Measurements from ENCODE around the gene RELB. TPM values are rescaled to one million over a fixed set of nuclear protein-coding genes. Genes with fewer than 3 reads are reported as not detected.

The RELB gene
- total RNA-seq, 1 experiment from 2014 or later, result 15.2 TPM

DNA sequence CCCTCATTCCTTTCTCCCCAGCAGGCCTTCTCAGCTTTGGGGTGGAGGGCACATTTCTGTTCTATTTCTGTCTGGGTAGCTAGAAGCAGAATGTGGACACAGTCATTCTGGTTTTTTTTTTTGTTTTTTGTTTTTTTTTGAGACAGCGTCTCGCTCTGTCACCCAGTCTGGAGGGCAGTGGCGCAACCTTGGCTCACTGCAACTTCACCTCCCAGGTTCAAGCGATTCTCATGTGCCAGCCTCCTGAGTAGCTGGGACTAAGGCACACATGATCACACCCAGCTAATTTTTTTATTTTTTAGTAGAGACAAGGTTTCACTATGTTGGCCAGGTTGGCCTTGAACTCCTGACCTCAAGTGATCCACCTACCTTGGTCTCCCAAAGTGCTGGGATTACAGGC lies 25.8 kb upstream of the RELB start:
- TF ChIP-seq EZH2phosphoT487 (IDR thresholded peaks at IDR 0.05; ENCODE audit: borderline replicate concordance, low read length) (no peak), EZH2 (IDR thresholded peaks at IDR 0.05; ENCODE audit: low read length, unreplicated experiment) (no peak)
- Histone ChIP-seq H3K4me2 (ENCODE audit: low read length) (no peak overlapping the region), H3F3A (ENCODE audit: low read length, unreplicated experiment) (no peaks in the 10 kb centered on the region), H3K27me3 (ENCODE audit: low read length) (no peaks in the 10 kb centered on the region), H3K4me1 (ENCODE audit: insufficient read depth, low read length) (no peaks in the 10 kb centered on the region), H3K36me3 (ENCODE audit: low read depth, low read length) (peaks cover 25% of the 10 kb centered on the region), H3K9me3 (ENCODE audit: low read length) (no peaks in the 10 kb centered on the region), H3K9ac (ENCODE audit: low read length) (no peak overlapping the region), H2AFZ (ENCODE audit: low read length) (no peak overlapping the region), H3K4me3 (ENCODE audit: low read length) (no peak overlapping the region), H3K27ac (ENCODE audit: low read length) (no peak overlapping the region), H3K9me2 (replicated peaks; ENCODE audit: low read length) (no peaks in the 10 kb centered on the region), H3K79me2 (ENCODE audit: low read length) (no peaks in the 10 kb centered on the region), H4K20me1 (ENCODE audit: low read length) (no peaks in the 10 kb centered on the region)
- POLR2A ChIA-PET (ENCODE audit: unreplicated experiment), result no interaction called here
- intact Hi-C loops (cut with micrococcal nuclease), result no loop called here
- CTCF ChIA-PET, result no interaction called here
- no peak for ATAC-seq
- no TSS peak for BruUV-seq (replicated peaks)
- DNase-seq, result no peak

DNA sequence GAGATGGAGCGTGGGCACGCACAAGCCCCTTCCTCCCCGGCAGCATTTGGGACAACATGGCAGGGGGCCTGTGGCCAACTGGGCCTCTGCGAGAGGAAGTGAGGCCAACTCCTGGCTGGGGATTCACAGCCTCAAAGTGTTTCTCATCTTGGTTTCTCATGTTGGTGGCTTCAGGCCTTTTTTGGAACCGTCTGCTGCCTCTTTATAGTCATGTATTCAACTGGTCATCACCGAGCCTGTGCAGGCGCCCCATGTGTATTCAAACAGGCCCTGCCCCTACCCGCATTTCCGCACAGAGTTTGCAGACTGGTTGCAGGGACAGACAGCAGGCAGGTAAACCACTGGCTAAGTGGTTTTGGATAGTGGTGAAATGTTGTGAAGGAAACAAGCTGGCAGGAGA lies 17.3 kb upstream of the RELB start:
- Histone ChIP-seq H3K27ac (ENCODE audit: low read length) (no peak overlapping the region), H3K9ac (ENCODE audit: low read length) (no peak overlapping the region), H3K36me3 (ENCODE audit: low read depth, low read length) (peaks cover 7% of the 10 kb centered on the region; the same call in 1 of the 2 replicates), H3K4me3 (ENCODE audit: low read length) (no peak overlapping the region), H3K9me2 (replicated peaks; ENCODE audit: low read length) (no peaks in the 10 kb centered on the region), H3K4me1 (ENCODE audit: insufficient read depth, low read length) (no peaks in the 10 kb centered on the region), H3K9me3 (ENCODE audit: low read length) (no peaks in the 10 kb centered on the region), H4K20me1 (ENCODE audit: low read length) (no peaks in the 10 kb centered on the region), H3K4me2 (ENCODE audit: low read length) (no peak overlapping the region), H3F3A (ENCODE audit: low read length, unreplicated experiment) (no peaks in the 10 kb centered on the region), H2AFZ (ENCODE audit: low read length) (no peak overlapping the region), H3K27me3 (ENCODE audit: low read length) (no peaks in the 10 kb centered on the region), H3K79me2 (ENCODE audit: low read length) (no peaks in the 10 kb centered on the region)
- ChIA-PET POLR2A (ENCODE audit: unreplicated experiment) (no interaction called here), CTCF (no interaction called here)
- ATAC-seq (no peak), DNase-seq (no peak)
- intact Hi-C loops (cut with micrococcal nuclease), result no loop called here
- TF ChIP-seq, protein P1, sequence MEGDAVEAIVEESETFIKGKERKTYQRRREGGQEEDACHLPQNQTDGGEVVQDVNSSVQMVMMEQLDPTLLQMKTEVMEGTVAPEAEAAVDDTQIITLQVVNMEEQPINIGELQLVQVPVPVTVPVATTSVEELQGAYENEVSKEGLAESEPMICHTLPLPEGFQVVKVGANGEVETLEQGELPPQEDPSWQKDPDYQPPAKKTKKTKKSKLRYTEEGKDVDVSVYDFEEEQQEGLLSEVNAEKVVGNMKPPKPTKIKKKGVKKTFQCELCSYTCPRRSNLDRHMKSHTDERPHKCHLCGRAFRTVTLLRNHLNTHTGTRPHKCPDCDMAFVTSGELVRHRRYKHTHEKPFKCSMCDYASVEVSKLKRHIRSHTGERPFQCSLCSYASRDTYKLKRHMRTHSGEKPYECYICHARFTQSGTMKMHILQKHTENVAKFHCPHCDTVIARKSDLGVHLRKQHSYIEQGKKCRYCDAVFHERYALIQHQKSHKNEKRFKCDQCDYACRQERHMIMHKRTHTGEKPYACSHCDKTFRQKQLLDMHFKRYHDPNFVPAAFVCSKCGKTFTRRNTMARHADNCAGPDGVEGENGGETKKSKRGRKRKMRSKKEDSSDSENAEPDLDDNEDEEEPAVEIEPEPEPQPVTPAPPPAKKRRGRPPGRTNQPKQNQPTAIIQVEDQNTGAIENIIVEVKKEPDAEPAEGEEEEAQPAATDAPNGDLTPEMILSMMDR (conservative IDR thresholded peaks at IDR 0.05; ENCODE audit: low read depth, low read length), result no peak
- TF ChIP-seq EZH2 (IDR thresholded peaks at IDR 0.05; ENCODE audit: low read length, unreplicated experiment) (no peak), EZH2phosphoT487 (IDR thresholded peaks at IDR 0.05; ENCODE audit: borderline replicate concordance, low read length) (no peak)
- no TSS peak for BruUV-seq (replicated peaks)

DNA sequence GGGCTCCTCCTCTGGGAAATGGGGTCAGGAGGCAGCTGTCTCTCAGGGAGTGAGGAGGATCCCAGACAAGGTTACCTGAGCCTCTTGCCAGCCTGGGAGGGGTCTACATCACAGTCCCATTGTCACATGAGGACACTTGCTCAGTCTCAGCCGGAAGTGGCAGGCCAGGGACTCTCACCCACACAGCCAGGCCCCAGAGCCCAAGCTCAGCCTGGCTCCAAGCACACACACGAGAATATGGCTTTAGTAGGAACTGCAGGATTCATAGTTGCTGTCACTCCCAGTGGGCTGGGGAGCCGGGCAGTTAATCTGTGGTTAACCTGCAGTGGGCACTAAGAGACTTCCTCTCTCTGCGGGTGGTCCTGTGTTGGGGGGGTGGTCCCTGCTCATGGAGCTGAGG lies 15.8 kb upstream of the RELB start:
- Histone ChIP-seq H3K36me3 (ENCODE audit: low read depth, low read length) (peaks cover 7% of the 10 kb centered on the region; the same call in 1 of the 2 replicates), H4K20me1 (ENCODE audit: low read length) (no peaks in the 10 kb centered on the region), H2AFZ (ENCODE audit: low read length) (no peak overlapping the region), H3K9me3 (ENCODE audit: low read length) (no peaks in the 10 kb centered on the region), H3K27ac (ENCODE audit: low read length) (no peak overlapping the region), H3K4me2 (ENCODE audit: low read length) (no peak overlapping the region), H3F3A (ENCODE audit: low read length, unreplicated experiment) (no peaks in the 10 kb centered on the region), H3K4me1 (ENCODE audit: insufficient read depth, low read length) (no peaks in the 10 kb centered on the region), H3K27me3 (ENCODE audit: low read length) (no peaks in the 10 kb centered on the region), H3K9me2 (replicated peaks; ENCODE audit: low read length) (no peaks in the 10 kb centered on the region), H3K79me2 (ENCODE audit: low read length) (no peaks in the 10 kb centered on the region), H3K4me3 (ENCODE audit: low read length) (no peak overlapping the region), H3K9ac (ENCODE audit: low read length) (no peak overlapping the region)
- ATAC-seq (no peak), DNase-seq (no peak)
- ChIA-PET CTCF (no interaction called here), POLR2A (ENCODE audit: unreplicated experiment) (no interaction called here)
- TF ChIP-seq EZH2 (IDR thresholded peaks at IDR 0.05; ENCODE audit: low read length, unreplicated experiment), result no peak
- TF ChIP-seq, protein P1 (conservative IDR thresholded peaks at IDR 0.05; ENCODE audit: low read depth, low read length), result no peak
- TF ChIP-seq EZH2phosphoT487 (IDR thresholded peaks at IDR 0.05; ENCODE audit: borderline replicate concordance, low read length), result no peak
- no TSS peak for BruUV-seq (replicated peaks)
- intact Hi-C loops (cut with micrococcal nuclease), result no loop called here
